GM20431 (cell line): ENCODE results near the gene SAMD13.

Experiments
- in situ Hi-C: fragments of 300-500 bp; cut with MseI, MboI; formaldehyde crosslinking; loops from one replicate; pipeline ENCODE4 v1.15.0; 2020; ENCODE audit warnings: low sequenced_read_pairs; ENCODE audit not compliant: unreplicated experiment

Gene SAMD13, protein sequence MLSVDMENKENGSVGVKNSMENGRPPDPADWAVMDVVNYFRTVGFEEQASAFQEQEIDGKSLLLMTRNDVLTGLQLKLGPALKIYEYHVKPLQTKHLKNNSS

DNA sequence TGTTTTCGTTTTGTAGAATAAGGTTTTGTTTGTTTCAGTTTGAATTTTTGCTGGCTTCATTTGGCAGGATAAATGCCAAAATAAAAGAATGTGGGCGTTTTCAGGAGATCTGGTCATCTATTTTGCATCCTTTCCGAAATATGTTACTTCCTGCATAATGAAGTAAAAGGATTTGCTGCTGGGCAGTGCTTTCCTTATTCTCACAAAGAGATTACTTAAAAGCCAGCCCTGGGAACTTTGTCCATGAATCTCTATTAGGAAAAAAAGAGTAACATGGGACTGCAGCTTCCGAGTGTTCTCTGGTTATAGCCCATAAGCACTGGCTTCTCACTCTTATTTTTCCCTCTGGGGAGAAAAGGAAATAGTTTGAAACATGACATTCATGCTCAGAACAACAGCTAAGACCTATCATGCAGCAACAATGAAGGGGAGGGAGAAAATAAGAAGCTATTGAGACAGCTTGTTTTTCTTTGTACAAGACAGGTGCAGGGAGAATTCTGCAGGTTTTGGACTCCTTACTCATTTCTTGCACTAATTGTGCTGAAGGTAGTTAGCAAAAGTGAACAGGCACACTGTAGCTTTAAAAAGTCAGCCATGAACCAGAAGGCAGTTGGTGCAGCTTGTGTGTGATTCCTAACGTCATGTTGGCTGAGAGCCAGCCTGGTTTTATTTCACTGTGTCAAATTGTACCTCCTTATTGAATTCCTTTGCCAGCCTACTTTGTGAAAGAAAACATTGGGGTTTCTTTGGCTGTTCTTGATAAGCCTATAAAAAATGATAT lies at the start of gene SAMD13:
TSS of gene SAMD13 (plus strand) at position 705 of the 781 bp plus-strand sequence. CDS start 1,527 bp downstream, outside the sequence.
- in situ Hi-C loops, result no loop called here

GRCh38 chr1:84253036-84253435 lies 48.5 kb upstream of the SAMD13 start:
- in situ Hi-C loops, result no loop called here

DNA sequence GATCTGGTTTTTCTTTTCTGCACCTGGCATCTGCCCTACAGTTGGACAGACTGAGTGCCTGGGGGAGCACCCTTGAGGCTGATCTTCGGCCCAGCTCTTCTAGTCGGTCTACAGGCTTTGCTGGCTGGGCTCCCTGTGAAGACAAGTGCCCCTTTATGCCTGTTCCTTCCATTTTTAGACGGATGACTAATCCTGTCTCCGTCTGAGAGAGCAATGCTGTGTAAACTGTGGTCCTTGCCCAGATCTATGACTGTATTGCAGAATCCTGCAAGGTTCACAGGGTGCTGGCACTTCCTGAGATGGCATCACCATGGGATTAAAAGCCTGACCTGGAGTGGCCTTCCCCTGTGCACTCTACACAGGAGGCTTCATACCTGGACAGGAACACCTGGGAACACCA lies 47.6 kb upstream of the SAMD13 start:
- in situ Hi-C loops, result no loop called here

DNA sequence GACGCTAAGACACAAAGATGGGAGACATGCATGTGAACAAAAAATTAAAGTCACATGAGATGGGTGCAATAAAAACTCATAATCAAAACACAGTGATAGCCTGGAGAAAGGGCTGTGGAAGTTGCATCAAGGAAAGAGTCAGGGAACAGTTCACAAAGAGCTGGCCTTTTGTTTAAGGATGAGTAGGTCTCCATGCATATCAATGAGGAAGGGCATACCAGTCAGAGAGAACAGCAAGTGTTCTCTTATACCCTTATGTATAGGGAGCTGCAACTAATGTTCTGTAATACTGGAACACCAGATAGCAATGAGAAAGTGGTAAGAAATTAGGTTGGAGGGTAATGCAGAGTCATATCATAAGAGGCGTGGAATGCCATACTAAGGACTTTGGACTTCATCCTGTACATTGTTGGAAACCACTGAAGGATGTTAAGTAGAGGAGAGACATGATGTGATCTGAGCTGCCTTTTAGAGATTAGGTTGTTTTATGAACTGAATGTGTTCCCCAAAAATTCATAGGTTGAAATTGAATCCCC lies 46.7 kb upstream of the SAMD13 start:
- in situ Hi-C loops, result no loop called here

GRCh38 chr1:84255582-84255981 lies 45.9 kb upstream of the SAMD13 start:
- in situ Hi-C loops, result no loop called here

GRCh38 chr1:84257617-84258016 lies 43.9 kb upstream of the SAMD13 start:
- in situ Hi-C loops, result no loop called here

- in situ Hi-C loops, result no loop called here
Observed at GRCh38 chr1:84259376-84259775, 42.1 kb upstream of the SAMD13 start.

DNA sequence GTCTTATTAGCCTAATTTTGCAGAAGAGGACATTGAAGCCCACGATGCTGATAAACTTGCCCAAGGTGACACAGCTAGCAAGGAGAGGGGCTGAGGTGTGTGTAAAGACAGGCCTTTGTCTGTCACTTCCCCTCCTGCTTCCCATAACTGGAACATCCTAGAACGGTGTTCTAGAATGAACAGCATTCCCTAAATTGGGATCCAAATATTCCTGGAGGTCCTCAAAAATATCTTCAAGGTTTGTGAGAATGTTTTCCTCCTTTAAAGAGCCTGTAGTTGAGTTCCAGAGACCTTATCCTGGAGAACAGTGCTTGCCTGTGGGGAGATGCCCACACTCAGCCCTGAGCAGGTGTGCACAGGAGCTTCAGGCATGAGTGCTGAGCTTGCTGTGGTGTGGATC lies 41.5 kb upstream of the SAMD13 start:
- in situ Hi-C loops, result no loop called here

- in situ Hi-C loops, result no loop called here
Observed at GRCh38 chr1:84260852-84261518, 40.5 kb upstream of the SAMD13 start.

DNA sequence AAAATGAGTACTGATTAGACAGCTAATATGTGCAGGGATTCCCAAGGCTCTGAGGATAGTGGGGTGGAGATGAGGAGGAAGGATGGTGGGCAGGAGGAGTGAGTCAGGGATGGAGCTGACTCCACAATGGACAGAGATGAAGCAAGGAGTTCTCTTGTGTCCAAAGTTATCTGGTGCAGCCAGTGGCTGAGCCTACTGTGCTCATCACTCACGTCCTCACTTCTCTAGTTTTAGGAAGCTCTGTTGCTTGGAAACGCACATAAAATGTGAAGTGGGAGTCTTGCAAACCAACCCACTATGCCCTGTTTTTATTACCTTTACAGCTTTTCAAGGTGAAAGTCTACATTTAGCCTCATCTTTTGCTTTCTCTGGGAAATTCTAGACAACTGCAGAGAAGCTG lies 36.5 kb upstream of the SAMD13 start:
- in situ Hi-C loops, result no loop called here

DNA sequence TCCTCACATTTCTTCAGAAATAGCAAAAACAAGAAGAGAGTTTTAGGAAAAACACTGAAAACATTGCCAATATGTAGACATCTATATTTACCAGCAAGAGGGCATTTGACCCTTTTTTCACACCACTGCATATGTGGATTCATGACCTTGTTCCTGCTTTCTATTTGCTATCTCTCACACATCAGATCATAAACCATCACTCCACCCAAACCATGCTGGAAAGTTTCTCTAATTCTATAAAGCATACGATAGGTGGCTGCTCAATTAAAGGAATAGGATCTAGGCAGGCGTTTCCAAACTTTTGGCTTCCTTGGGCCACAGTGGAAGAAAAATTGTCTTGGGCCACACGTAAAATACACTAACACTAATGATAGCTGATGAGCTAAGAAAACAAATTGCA lies 35.6 kb upstream of the SAMD13 start:
- in situ Hi-C loops, result no loop called here

DNA sequence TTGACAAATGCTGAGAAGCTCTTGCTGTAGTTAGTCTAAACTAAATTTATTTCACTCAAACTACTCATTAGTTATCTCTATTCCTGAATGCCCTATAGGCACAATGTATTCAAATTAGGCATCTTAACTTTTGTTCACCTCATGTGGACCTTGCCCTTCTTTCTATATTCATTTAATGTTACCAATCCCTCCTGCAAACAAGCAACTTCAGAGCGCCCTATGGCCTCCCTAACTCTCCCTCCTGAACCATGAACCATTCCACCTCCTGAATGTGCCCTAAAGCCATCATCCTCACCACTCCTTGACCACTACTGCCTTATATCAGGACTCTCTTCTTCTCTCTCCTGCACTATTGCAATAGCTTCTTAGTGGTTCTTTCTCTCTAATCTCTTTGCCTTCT lies 34.8 kb upstream of the SAMD13 start:
- in situ Hi-C loops, result no loop called here

DNA sequence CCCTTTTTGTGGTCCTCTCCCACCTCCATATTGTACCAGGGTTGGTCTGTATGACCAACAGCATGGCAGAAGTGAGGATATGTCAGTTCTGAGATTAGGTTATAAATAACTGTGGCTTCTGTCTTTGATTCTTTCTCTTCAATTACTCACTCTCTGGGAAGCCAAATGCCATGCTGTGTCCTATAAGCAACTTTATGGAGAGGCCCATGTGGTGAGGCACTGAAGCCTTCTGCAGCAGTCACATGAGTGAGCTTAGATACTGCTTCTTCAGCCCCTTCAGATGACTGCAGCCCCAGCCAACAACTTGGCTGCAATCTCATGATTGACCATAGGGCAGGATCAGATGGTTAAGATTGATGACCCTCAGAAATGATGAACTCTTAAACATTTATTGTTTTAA lies 34.0 kb upstream of the SAMD13 start:
- in situ Hi-C loops, result no loop called here

GRCh38 chr1:84268346-84268745 lies 33.2 kb upstream of the SAMD13 start:
- in situ Hi-C loops, result no loop called here

DNA sequence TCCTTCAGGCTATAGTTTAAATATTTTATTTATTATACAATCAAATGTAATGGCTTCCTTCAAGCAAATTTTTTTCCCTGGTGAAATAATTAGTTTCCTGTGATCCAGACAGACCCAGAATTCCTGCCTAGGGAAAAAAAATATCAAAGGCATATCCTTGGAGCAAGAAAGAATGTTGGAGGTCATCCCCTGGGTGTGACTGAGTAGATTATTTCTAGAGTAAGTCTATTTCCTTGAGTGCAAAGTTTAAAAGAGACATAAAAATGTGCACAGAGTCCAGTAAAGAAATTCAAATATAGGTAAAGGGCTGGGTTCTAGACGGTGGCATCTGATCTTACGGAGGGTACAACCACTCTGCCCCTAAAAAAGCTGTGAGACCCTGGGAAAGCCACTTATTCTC lies 32.2 kb upstream of the SAMD13 start:
- in situ Hi-C loops, result no loop called here

GRCh38 chr1:84271441-84272151 lies 29.9 kb upstream of the SAMD13 start:
- in situ Hi-C loops, result no loop called here

DNA sequence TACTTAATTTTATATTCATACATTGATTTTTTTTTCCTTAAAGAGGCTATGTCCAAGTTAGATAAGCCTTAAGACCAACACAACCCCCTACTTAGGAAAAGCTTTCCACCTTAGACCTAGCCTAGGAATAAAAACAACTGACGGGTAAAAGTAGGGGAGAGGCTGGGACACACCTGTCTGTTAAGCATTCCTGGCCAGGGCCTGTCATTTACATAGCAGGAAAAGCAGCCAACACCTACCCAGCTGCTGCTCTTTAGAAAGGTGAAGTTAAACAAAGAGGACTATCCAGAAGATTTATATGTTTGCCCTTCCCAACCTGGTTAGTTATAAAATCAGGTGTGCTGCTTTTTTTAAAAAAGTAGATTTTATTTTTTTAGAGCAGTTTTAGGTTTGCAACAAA lies 29.1 kb upstream of the SAMD13 start:
- in situ Hi-C loops, result no loop called here

DNA sequence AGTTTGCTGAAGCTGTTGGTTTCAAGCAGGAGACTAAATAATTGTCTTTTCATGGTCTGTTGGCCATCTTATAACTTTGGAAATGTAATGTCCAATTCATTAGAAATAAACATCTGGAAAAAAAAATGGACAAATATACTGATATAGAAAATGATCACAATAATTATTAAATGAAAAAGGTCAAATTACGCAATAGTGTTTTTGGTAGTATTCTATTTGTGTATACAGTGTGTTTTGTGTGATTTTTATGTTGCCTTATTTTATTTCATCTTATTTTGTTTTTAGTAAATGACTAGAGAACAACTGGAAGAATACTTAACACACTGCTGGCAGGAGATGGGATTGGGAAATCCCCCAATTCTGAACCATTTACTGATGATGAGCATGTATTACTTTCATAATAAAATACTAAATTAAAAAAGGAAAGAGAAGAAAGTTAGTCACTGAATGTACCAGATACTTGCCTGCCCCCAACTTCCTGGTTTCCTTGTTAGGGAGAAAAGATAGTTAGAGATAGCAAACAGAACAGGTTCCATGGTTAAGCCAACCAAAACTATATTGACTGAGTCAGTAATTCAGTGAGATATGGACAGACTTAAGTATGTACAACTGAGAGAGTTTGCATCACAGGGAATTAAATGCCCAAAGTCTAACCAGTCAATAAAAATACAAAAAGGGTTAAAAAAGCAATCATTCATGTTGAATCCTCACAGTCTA lies 24.0 kb upstream of the SAMD13 start:
- in situ Hi-C loops, result no loop called here

DNA sequence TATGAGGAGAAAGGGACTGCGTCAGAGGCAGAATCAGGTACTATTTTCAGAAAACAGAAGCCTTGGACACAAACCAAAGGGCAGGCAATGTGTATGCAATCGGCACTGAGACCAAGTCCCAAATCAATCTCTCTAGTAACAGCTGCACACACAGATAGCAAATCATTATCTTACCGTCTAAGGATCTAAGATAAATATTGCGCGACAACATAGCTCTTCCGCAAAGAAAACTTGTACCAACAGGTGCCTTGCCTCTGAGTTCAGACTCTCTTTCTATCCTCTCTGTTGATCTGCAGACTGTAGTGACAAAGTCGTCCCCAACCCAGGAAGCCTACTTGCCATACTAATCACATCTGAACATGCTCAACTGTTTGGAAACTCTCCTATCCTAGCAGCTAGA lies 22.6 kb upstream of the SAMD13 start:
- in situ Hi-C loops, result no loop called here

- in situ Hi-C loops, result no loop called here
Observed at GRCh38 chr1:84280912-84281311, 20.6 kb upstream of the SAMD13 start.
